Stimulated activated CD4-positive, alpha-beta T cell treated with anti-CD3 and anti-CD28 coated beads, TNF-alpha, amount 100 ng/mL, for 48 hours (primary cell): ENCODE measurements around the gene IL10.

Source experiments
- DNase-seq, 3 donors: peaks; one replicate each; pipeline ENCODE4 v3.0.0-alpha.2; 2020; ENCODE audit warnings: low read depth in 3 of 3

Gene IL10

GRCh38 chr1:206772243-206772937 is at the start of gene IL10:
Gene IL10, minus strand, starts transcription at chr1:206772494. Its CDS starts 59 bp downstream, at chr1:206772435.
- no peak for DNase-seq

GRCh38 chr1:206821493-206821892 is 49.2 kb upstream of the IL10 start:
- no peak for DNase-seq

- no peak for DNase-seq
These were observed 44.3 kb upstream of the IL10 start for GRCh38 chr1:206816390-206817287.

GRCh38 chr1:206814716-206815341 is 42.5 kb upstream of the IL10 start:
- DNase-seq: no peak

- no peak for DNase-seq
These were observed 40.2 kb upstream of the IL10 start for GRCh38 chr1:206812471-206812870.

GRCh38 chr1:206809504-206810084 is 37.3 kb upstream of the IL10 start:
- no peak for DNase-seq

- DNase-seq: no peak
These were observed 36.3 kb upstream of the IL10 start for GRCh38 chr1:206808615-206809014.

GRCh38 chr1:206805357-206805756 is 33.1 kb upstream of the IL10 start:
- DNase-seq: no peak

GRCh38 chr1:206804156-206804737 is 32.0 kb upstream of the IL10 start:
- no peak for DNase-seq

GRCh38 chr1:206803221-206803730 is 31.0 kb upstream of the IL10 start:
- peak; percentile 58 to 66 (median 64) for DNase-seq

GRCh38 chr1:206802401-206802800 is 30.1 kb upstream of the IL10 start:
- no peak for DNase-seq

- DNase-seq: no peak
These were observed 29.2 kb upstream of the IL10 start for GRCh38 chr1:206801467-206801866.

GRCh38 chr1:206800891-206801290 is 28.6 kb upstream of the IL10 start:
- DNase-seq: no peak

GRCh38 chr1:206800411-206800810 is 28.1 kb upstream of the IL10 start:
- no peak for DNase-seq

GRCh38 chr1:206799311-206799710 is 27.0 kb upstream of the IL10 start:
- DNase-seq: no peak

GRCh38 chr1:206798384-206798996 is 26.2 kb upstream of the IL10 start:
- DNase-seq: no peak

GRCh38 chr1:206797534-206798383 is 25.5 kb upstream of the IL10 start:
- DNase-seq: no peak

- DNase-seq: no peak
These were observed 24.7 kb upstream of the IL10 start for GRCh38 chr1:206796981-206797402.

- no peak for DNase-seq
These were observed 23.8 kb upstream of the IL10 start for GRCh38 chr1:206796116-206796515.

- peak in 2 of 3 donors; percentile 52 to 59 for DNase-seq
These were observed 22.1 kb upstream of the IL10 start for GRCh38 chr1:206794294-206794908.
